ENCODE measurements around the gene PLEKHG5.

Gene PLEKHG5

GRCh38 chr1:6476483-6476882 lies 15.0 kb downstream of the PLEKHG5 start:
- Histone ChIP-seq H3K9me3 (ENCODE audit: control insufficient read depth in 2 of 2, low read length in 2 of 2) (no peaks in the 10 kb centered on the region), H3K27me3 (ENCODE audit: control insufficient read depth in 1 of 2, insufficient read depth in 2 of 2, low read length in 2 of 2) (no peaks in the 10 kb centered on the region), H3K36me3 (ENCODE audit: control insufficient read depth in 2 of 2, insufficient read depth in 2 of 2, low read length in 2 of 2) (peaks cover 0 to 2% of the 10 kb centered on the region in 2 donors), H3K27ac (ENCODE audit: low read length) (no peak overlapping the region), H3K4me3 (ENCODE audit: low read length in 2 of 2) (no peak overlapping the region), H3K9ac (ENCODE audit: low read length in 2 of 2) (no peak overlapping the region), H3K4me1 (ENCODE audit: control insufficient read depth, insufficient read depth, low read length) (no peaks in the 10 kb centered on the region)

GRCh38 chr1:6475381-6476133 lies 15.9 kb downstream of the PLEKHG5 start:
- H3K9ac ChIP-seq (ENCODE audit: low read length in 2 of 2): no peak overlapping the region

GRCh38 chr1:6474815-6475282 lies 16.6 kb downstream of the PLEKHG5 start:
- Histone ChIP-seq H3K27me3 (ENCODE audit: control insufficient read depth in 1 of 2, insufficient read depth in 2 of 2, low read length in 2 of 2) (no peaks in the 10 kb centered on the region), H3K4me1 (ENCODE audit: control insufficient read depth, insufficient read depth, low read length) (no peaks in the 10 kb centered on the region), H3K9ac (ENCODE audit: low read length in 2 of 2) (no peak overlapping the region), H3K27ac (ENCODE audit: low read length) (no peak overlapping the region), H3K36me3 (ENCODE audit: control insufficient read depth in 2 of 2, insufficient read depth in 2 of 2, low read length in 2 of 2) (peaks cover 0 to 2% of the 10 kb centered on the region in 2 donors), H3K4me3 (ENCODE audit: low read length in 2 of 2) (no peak overlapping the region), H3K9me3 (ENCODE audit: control insufficient read depth in 2 of 2, low read length in 2 of 2) (no peaks in the 10 kb centered on the region)

More at GRCh38 chr1:6475381-6476133, 15.9 kb downstream of the PLEKHG5 start:
- H3K36me3 ChIP-seq (ENCODE audit: control insufficient read depth in 2 of 2, insufficient read depth in 2 of 2, low read length in 2 of 2): peaks cover 0 to 2% of the 10 kb centered on the region in 2 donors
- no peak overlapping the region for H3K4me3 ChIP-seq (ENCODE audit: low read length in 2 of 2)
- no peak overlapping the region for H3K27ac ChIP-seq (ENCODE audit: low read length)
- H3K4me1 ChIP-seq (ENCODE audit: control insufficient read depth, insufficient read depth, low read length): no peaks in the 10 kb centered on the region
- no peaks in the 10 kb centered on the region for H3K27me3 ChIP-seq (ENCODE audit: control insufficient read depth in 1 of 2, insufficient read depth in 2 of 2, low read length in 2 of 2)
- H3K9me3 ChIP-seq (ENCODE audit: control insufficient read depth in 2 of 2, low read length in 2 of 2): no peaks in the 10 kb centered on the region

- Histone ChIP-seq H3K9ac (ENCODE audit: low read length in 2 of 2) (no peak overlapping the region), H3K27ac (ENCODE audit: low read length) (no peak overlapping the region), H3K27me3 (ENCODE audit: control insufficient read depth in 1 of 2, insufficient read depth in 2 of 2, low read length in 2 of 2) (no peaks in the 10 kb centered on the region), H3K4me3 (ENCODE audit: low read length in 2 of 2) (no peak overlapping the region), H3K36me3 (ENCODE audit: control insufficient read depth in 2 of 2, insufficient read depth in 2 of 2, low read length in 2 of 2) (peaks cover under 1 to 3% of the 10 kb centered on the region in 2 donors), H3K9me3 (ENCODE audit: control insufficient read depth in 2 of 2, low read length in 2 of 2) (no peaks in the 10 kb centered on the region), H3K4me1 (ENCODE audit: control insufficient read depth, insufficient read depth, low read length) (no peaks in the 10 kb centered on the region)
These were observed 17.3 kb downstream of the PLEKHG5 start for GRCh38 chr1:6473974-6474814.

- H3K27me3 ChIP-seq (ENCODE audit: control insufficient read depth in 1 of 2, insufficient read depth in 2 of 2, low read length in 2 of 2): no peaks in the 10 kb centered on the region
- H3K9ac ChIP-seq (ENCODE audit: low read length in 2 of 2): no peak overlapping the region
- no peak overlapping the region for H3K27ac ChIP-seq (ENCODE audit: low read length)
- peaks cover 5 to 8% of the 10 kb centered on the region in 2 donors for H3K36me3 ChIP-seq (ENCODE audit: control insufficient read depth in 2 of 2, insufficient read depth in 2 of 2, low read length in 2 of 2)
- H3K4me1 ChIP-seq (ENCODE audit: control insufficient read depth, insufficient read depth, low read length): no peaks in the 10 kb centered on the region
- H3K9me3 ChIP-seq (ENCODE audit: control insufficient read depth in 2 of 2, low read length in 2 of 2): no peaks in the 10 kb centered on the region
- H3K4me3 ChIP-seq (ENCODE audit: low read length in 2 of 2): no peak overlapping the region
These were observed 18.3 kb downstream of the PLEKHG5 start for GRCh38 chr1:6473156-6473555.

- Histone ChIP-seq H3K27me3 (ENCODE audit: control insufficient read depth in 1 of 2, insufficient read depth in 2 of 2, low read length in 2 of 2) (no peaks in the 10 kb centered on the region), H3K27ac (ENCODE audit: low read length) (no peak overlapping the region), H3K36me3 (ENCODE audit: control insufficient read depth in 2 of 2, insufficient read depth in 2 of 2, low read length in 2 of 2) (peaks cover 5 to 8% of the 10 kb centered on the region in 2 donors), H3K9me3 (ENCODE audit: control insufficient read depth in 2 of 2, low read length in 2 of 2) (no peaks in the 10 kb centered on the region), H3K9ac (ENCODE audit: low read length in 2 of 2) (no peak overlapping the region), H3K4me1 (ENCODE audit: control insufficient read depth, insufficient read depth, low read length) (no peaks in the 10 kb centered on the region), H3K4me3 (ENCODE audit: low read length in 2 of 2) (no peak overlapping the region)
These were observed 19.1 kb downstream of the PLEKHG5 start for GRCh38 chr1:6472391-6472790.

- Histone ChIP-seq H3K4me1 (ENCODE audit: control insufficient read depth, insufficient read depth, low read length) (no peaks in the 10 kb centered on the region), H3K4me3 (ENCODE audit: low read length in 2 of 2) (no peak overlapping the region), H3K9ac (ENCODE audit: low read length in 2 of 2) (no peak overlapping the region), H3K36me3 (ENCODE audit: control insufficient read depth in 2 of 2, insufficient read depth in 2 of 2, low read length in 2 of 2) (peaks cover 5 to 8% of the 10 kb centered on the region in 2 donors), H3K27ac (ENCODE audit: low read length) (no peak overlapping the region), H3K27me3 (ENCODE audit: control insufficient read depth in 1 of 2, insufficient read depth in 2 of 2, low read length in 2 of 2) (no peaks in the 10 kb centered on the region), H3K9me3 (ENCODE audit: control insufficient read depth in 2 of 2, low read length in 2 of 2) (no peaks in the 10 kb centered on the region)
These were observed 19.5 kb downstream of the PLEKHG5 start for GRCh38 chr1:6471970-6472368.

GRCh38 chr1:6471086-6471969 lies 20.1 kb downstream of the PLEKHG5 start:
- H3K36me3 ChIP-seq (ENCODE audit: control insufficient read depth in 2 of 2, insufficient read depth in 2 of 2, low read length in 2 of 2): peaks cover 5 to 8% of the 10 kb centered on the region in 2 donors
- no peaks in the 10 kb centered on the region for H3K9me3 ChIP-seq (ENCODE audit: control insufficient read depth in 2 of 2, low read length in 2 of 2)
- H3K9ac ChIP-seq (ENCODE audit: low read length in 2 of 2): no peak overlapping the region
- H3K27me3 ChIP-seq (ENCODE audit: control insufficient read depth in 1 of 2, insufficient read depth in 2 of 2, low read length in 2 of 2): peaks cover 0 to under 1% of the 10 kb centered on the region in 2 donors
- H3K27ac ChIP-seq (ENCODE audit: low read length): no peak overlapping the region
- no peak overlapping the region for H3K4me3 ChIP-seq (ENCODE audit: low read length in 2 of 2)
- no peaks in the 10 kb centered on the region for H3K4me1 ChIP-seq (ENCODE audit: control insufficient read depth, insufficient read depth, low read length)

GRCh38 chr1:6470132-6471085 lies 21.1 kb downstream of the PLEKHG5 start:
- Histone ChIP-seq H3K36me3 (ENCODE audit: control insufficient read depth in 2 of 2, insufficient read depth in 2 of 2, low read length in 2 of 2) (peaks cover 5 to 8% of the 10 kb centered on the region in 2 donors), H3K27ac (ENCODE audit: low read length) (no peak overlapping the region), H3K4me1 (ENCODE audit: control insufficient read depth, insufficient read depth, low read length) (no peaks in the 10 kb centered on the region), H3K9me3 (ENCODE audit: control insufficient read depth in 2 of 2, low read length in 2 of 2) (no peaks in the 10 kb centered on the region), H3K27me3 (ENCODE audit: control insufficient read depth in 1 of 2, insufficient read depth in 2 of 2, low read length in 2 of 2) (peaks cover 0 to 7% of the 10 kb centered on the region in 2 donors), H3K9ac (ENCODE audit: low read length in 2 of 2) (no peak overlapping the region), H3K4me3 (ENCODE audit: low read length in 2 of 2) (no peak overlapping the region)
